Measurements from ENCODE around the gene PPAT. TPM values are rescaled to one million over a fixed set of nuclear protein-coding genes. Genes with fewer than 3 reads are reported as not detected.

Gene PPAT
- total RNA-seq, 2 donors from 2014 or later: 7.4 to 15.3 TPM

DNA sequence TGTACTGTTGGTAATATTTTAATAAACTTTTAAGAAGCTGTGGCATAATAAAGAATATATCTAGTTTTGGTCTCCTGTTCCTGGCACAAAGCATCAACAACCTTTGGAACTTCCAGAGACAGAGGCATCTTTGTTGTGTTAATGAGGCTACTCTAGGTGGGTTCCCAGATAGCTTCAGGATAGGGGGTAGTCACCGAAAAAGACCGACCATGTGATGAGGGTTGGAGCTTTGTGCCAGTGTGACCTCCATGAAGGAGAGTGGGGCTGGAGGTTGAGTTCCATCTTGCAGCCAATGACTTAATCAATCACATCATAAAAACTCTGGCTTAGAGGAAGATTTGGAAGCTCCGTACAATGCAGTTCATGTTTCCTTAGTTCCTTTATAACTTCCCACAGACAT, 9.9 kb downstream of the PPAT start:
- no peak for DNase-seq
- no peak overlapping the region for H3K9ac ChIP-seq (ENCODE audit: low read depth in 2 of 2, low read length in 2 of 2)
- H3K27ac ChIP-seq: no peak overlapping the region
- H3K27me3 ChIP-seq: no peaks in the 10 kb centered on the region
- no peaks in the 10 kb centered on the region for H3K9me3 ChIP-seq
- H3K36me3 ChIP-seq: no peaks in the 10 kb centered on the region
- intact Hi-C loops (cut with DNase I): loop anchor here (5.0 to 10.0 kb wide), 2 partner anchors 117 to 409 kb away; no protein-coding TSS in a partner anchor
- H3K4me1 ChIP-seq: no peaks in the 10 kb centered on the region
- H3K4me3 ChIP-seq: no peak overlapping the region
- TF ChIP-seq, protein P1, sequence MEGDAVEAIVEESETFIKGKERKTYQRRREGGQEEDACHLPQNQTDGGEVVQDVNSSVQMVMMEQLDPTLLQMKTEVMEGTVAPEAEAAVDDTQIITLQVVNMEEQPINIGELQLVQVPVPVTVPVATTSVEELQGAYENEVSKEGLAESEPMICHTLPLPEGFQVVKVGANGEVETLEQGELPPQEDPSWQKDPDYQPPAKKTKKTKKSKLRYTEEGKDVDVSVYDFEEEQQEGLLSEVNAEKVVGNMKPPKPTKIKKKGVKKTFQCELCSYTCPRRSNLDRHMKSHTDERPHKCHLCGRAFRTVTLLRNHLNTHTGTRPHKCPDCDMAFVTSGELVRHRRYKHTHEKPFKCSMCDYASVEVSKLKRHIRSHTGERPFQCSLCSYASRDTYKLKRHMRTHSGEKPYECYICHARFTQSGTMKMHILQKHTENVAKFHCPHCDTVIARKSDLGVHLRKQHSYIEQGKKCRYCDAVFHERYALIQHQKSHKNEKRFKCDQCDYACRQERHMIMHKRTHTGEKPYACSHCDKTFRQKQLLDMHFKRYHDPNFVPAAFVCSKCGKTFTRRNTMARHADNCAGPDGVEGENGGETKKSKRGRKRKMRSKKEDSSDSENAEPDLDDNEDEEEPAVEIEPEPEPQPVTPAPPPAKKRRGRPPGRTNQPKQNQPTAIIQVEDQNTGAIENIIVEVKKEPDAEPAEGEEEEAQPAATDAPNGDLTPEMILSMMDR (IDR thresholded peaks at IDR 0.05): no peak

DNA sequence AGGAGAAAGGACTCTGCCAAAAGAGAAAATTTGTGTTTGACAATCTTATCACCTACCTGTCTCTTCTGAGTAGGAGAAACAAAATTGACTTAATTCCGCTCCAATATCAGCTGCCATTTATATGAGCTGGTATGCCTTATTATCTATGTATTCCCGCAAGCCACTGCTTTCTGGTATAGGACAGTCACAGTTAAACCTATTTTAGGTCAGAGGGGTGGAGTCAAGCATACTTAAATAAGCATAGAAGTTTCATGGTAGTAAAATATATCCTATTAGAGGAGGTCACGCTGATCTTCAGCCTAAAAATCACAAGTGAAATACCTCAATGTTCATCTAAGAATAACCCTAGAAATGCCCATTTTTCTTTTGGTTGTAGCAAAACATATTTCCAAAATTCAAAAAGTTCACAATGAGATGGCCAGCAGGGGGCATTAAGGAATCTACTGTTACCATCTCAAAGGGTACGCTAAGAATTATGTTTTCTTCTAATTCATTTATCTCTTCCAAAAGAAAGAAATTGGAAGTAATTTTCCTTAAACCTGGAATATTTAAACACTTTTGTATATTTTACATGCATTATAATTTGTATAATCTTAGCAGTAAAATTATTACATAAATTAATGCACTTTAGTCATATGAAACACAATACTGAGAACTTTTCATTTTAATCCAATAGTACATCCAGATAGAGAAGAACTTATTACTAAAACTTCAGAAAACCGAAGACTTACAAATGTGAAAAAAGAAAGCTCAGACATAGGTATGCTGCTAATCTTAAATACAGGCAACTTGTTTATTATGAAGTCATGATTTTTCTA, 10.5 kb downstream of the PPAT start:
- Histone ChIP-seq H3K27ac (no peak overlapping the region), H3K27me3 (no peaks in the 10 kb centered on the region), H3K36me3 (no peaks in the 10 kb centered on the region), H3K4me3 (no peak overlapping the region), H3K9me3 (no peaks in the 10 kb centered on the region), H3K4me1 (no peaks in the 10 kb centered on the region), H3K9ac (ENCODE audit: low read depth in 2 of 2, low read length in 2 of 2) (no peak overlapping the region)
- intact Hi-C loops (cut with DNase I): loop anchor here (5.0 to 10.0 kb wide), 2 partner anchors 117 to 410 kb away; no protein-coding TSS in a partner anchor
- TF ChIP-seq, protein P1 (IDR thresholded peaks at IDR 0.05): peak; percentile 65
- peak; percentile 44 for DNase-seq

DNA sequence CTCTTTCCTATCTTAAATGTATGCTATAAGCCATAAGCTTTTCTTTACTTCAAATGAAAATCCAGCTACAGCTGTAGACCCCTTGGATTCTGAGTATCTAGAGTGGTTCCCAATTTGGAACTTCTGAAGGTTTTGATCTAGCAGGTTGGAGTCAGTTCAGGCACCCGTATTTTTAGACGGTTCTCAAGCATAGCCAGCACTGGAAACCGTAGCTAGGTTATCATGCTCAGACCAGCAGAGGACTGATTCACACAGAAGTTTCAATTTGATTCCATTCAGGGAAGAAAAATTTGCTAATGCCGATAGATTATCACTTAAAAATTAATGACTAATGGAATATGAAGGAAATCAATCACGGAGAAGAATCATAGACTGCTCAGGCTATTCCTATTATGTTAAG, 11.2 kb downstream of the PPAT start:
- no peak overlapping the region for H3K4me3 ChIP-seq
- TF ChIP-seq, protein P1 (IDR thresholded peaks at IDR 0.05): no peak
- no peaks in the 10 kb centered on the region for H3K4me1 ChIP-seq
- DNase-seq: no peak
- H3K27me3 ChIP-seq: no peaks in the 10 kb centered on the region
- no peaks in the 10 kb centered on the region for H3K9me3 ChIP-seq
- no peaks in the 10 kb centered on the region for H3K36me3 ChIP-seq
- H3K9ac ChIP-seq (ENCODE audit: low read depth in 2 of 2, low read length in 2 of 2): no peak overlapping the region
- H3K27ac ChIP-seq: no peak overlapping the region
- intact Hi-C loops (cut with DNase I): loop anchor here (10.0 kb wide), 1 partner anchor 411 kb away; no protein-coding TSS in a partner anchor

DNA sequence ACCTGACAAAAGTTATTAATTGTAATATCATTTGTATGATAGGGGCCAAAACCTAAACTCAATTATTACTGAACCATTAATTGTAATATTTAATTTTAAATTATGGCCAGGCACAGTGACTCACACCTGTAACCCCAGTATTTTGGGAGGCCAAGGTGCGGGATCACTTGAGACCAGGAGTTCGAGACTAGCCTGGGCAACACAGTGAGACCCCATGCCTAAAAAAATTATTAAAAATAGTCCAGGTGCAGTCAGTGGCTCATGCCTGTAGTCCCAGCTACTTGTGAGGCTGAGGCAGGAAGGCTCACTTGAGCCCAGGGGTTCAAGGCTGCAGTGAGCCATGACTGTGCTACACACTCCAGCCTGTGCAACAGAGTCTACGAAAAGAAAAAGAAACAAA, 18.0 kb downstream of the PPAT start:
- Histone ChIP-seq H3K36me3 (no peaks in the 10 kb centered on the region), H3K4me1 (no peaks in the 10 kb centered on the region), H3K9me3 (no peaks in the 10 kb centered on the region), H3K27ac (no peak overlapping the region), H3K27me3 (no peaks in the 10 kb centered on the region), H3K9ac (ENCODE audit: low read depth in 2 of 2, low read length in 2 of 2) (no peak overlapping the region), H3K4me3 (no peak overlapping the region)
- no peak for DNase-seq
- TF ChIP-seq, protein P1 (IDR thresholded peaks at IDR 0.05): no peak
- intact Hi-C loops (cut with DNase I): no loop called here

DNA sequence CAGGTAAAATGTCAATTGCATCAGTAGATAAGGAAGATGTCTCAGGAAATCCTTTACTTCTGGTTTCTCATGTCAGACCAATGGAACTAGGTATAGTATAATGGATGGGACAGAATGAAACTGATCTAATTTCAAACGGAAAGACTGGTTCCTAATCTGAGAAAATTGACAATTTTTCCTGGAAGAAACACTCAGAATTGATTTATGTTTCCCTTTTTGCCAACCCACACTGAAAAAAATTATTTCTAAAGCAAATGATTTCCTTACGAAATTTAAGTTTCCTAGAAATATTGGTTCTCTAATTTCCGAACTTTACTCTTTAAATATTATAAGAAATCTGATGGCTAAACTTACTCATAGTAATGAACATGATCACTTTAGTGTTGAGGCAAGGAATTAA, 19.1 kb downstream of the PPAT start:
- H3K4me1 ChIP-seq: no peaks in the 10 kb centered on the region
- DNase-seq: no peak
- H3K4me3 ChIP-seq: no peak overlapping the region
- no peak overlapping the region for H3K9ac ChIP-seq (ENCODE audit: low read depth in 2 of 2, low read length in 2 of 2)
- no peak overlapping the region for H3K27ac ChIP-seq
- TF ChIP-seq, protein P1 (IDR thresholded peaks at IDR 0.05): no peak
- H3K27me3 ChIP-seq: no peaks in the 10 kb centered on the region
- intact Hi-C loops (cut with DNase I): no loop called here
- H3K9me3 ChIP-seq: no peaks in the 10 kb centered on the region
- H3K36me3 ChIP-seq: no peaks in the 10 kb centered on the region
